ENCODE results near the gene H2BK1. TPM values are rescaled to one million over a fixed set of nuclear protein-coding genes. Genes with fewer than 3 reads are reported as not detected.

The H2BK1 gene
- total and polyA plus RNA-seq, 2 of the 13 experiments (the other 11 are each of a cell fraction or from before 2014, with no cell fraction given): not detected

DNA sequence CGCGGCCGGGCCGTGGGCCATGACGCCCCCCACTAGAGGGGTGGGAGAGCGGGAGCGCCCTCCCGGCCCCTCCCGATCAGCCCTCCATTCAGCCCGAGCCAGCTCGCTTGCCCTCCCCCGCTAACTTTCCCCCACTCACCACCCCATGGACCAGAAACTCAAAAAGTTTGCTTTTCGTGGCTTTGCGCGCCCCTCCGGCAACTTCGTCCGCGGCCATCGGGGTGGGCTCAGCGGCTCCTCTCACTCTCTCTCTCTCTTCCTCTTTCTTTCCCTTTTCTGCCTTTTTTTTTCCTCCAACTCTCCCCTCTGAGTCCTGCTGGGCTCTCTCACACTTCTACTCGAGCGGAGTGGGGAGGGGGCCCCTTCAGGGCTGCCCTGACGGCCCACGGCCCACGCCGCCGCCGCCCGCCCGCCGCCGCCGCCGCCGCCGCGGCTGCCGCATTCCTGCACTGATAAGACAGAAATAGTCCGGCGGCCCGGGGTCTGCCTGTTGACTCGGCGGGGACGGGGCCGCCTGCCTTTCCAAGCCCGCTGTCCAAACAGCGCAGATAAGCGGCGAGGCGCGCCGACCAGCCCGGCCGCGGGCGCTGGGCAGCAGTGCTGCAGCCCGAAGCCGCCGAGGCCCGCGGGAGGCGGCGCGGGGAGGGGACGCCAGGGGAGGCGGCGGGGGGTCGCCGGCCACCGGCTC is 38.2 kb upstream of the H2BK1 start, which contains the start of gene SMARCD3 (continued):
- TF ChIP-seq SRSF9 (IDR thresholded peaks at IDR 0.05; ENCODE audit: borderline replicate concordance, insufficient read depth, low read depth, low read length, poor library complexity, severe bottlenecking): no peak
- no peak for TF ChIP-seq ZNF337 (CRISPR knock-in tag; IDR thresholded peaks at IDR 0.05; ENCODE audit: borderline replicate concordance, low read depth)
- no peak for TF ChIP-seq HNRNPH1 (optimal IDR thresholded peaks at IDR 0.05; ENCODE audit: low read depth, low read length)
- TF ChIP-seq, protein P1, sequence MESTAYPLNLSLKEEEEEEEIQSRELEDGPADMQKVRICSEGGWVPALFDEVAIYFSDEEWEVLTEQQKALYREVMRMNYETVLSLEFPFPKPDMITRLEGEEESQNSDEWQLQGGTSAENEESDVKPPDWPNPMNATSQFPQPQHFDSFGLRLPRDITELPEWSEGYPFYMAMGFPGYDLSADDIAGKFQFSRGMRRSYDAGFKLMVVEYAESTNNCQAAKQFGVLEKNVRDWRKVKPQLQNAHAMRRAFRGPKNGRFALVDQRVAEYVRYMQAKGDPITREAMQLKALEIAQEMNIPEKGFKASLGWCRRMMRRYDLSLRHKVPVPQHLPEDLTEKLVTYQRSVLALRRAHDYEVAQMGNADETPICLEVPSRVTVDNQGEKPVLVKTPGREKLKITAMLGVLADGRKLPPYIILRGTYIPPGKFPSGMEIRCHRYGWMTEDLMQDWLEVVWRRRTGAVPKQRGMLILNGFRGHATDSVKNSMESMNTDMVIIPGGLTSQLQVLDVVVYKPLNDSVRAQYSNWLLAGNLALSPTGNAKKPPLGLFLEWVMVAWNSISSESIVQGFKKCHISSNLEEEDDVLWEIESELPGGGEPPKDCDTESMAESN (CRISPR knock-in tag; conservative IDR thresholded peaks at IDR 0.05): 0 out of 2 replicates have a peak, but pooled peaks have one; percentile 28
- TF ChIP-seq FUBP1 (CRISPR knock-in tag; IDR thresholded peaks at IDR 0.05; ENCODE audit: borderline replicate concordance): no peak
- TF ChIP-seq TRIM22 (IDR thresholded peaks at IDR 0.05): no peak
- no peak for TF ChIP-seq MAFG (CRISPR knock-in tag; IDR thresholded peaks at IDR 0.05)
- no peak for TF ChIP-seq ZBTB42 (CRISPR knock-in tag; IDR thresholded peaks at IDR 0.05)
- no peak for TF ChIP-seq ZNF383 (CRISPR knock-in tag; IDR thresholded peaks at IDR 0.05; ENCODE audit: borderline replicate concordance)
- TF ChIP-seq ZNF703 (CRISPR knock-in tag; IDR thresholded peaks at IDR 0.05; ENCODE audit: borderline replicate concordance): no peak
- TF ChIP-seq, protein P2, sequence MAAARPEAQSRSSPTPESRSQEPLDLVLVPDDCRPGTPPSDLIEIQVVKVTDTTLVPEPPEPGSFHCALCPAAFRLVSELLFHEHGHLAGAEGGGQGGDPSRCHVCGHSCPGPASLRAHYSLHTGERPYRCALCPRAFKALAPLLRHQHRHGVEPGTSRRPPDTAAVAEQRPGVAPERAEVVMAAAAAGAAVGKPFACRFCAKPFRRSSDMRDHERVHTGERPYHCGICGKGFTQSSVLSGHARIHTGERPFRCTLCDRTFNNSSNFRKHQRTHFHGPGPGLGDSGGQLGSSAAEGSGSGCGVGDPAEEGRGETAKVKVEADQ (CRISPR knock-in tag; IDR thresholded peaks at IDR 0.05; ENCODE audit: borderline replicate concordance): no peak
- no peak for TF ChIP-seq RXRB (CRISPR knock-in tag; IDR thresholded peaks at IDR 0.05; ENCODE audit: borderline replicate concordance)
- no peak for TF ChIP-seq NR2F6 (IDR thresholded peaks at IDR 0.05)
- TF ChIP-seq NR2F6 (CRISPR knock-in tag; IDR thresholded peaks at IDR 0.05): no peak
- no peak for TF ChIP-seq PAX8 (CRISPR knock-in tag; IDR thresholded peaks at IDR 0.05; ENCODE audit: borderline replicate concordance)
- TF ChIP-seq PCBP1 (IDR thresholded peaks at IDR 0.05; ENCODE audit: borderline replicate concordance, low read depth, low read length): no peak
- no peak for TF ChIP-seq ZFAT (CRISPR knock-in tag; conservative IDR thresholded peaks at IDR 0.05)
- TF ChIP-seq HOXA7 (CRISPR knock-in tag; IDR thresholded peaks at IDR 0.05): no peak
- TF ChIP-seq, protein P3, sequence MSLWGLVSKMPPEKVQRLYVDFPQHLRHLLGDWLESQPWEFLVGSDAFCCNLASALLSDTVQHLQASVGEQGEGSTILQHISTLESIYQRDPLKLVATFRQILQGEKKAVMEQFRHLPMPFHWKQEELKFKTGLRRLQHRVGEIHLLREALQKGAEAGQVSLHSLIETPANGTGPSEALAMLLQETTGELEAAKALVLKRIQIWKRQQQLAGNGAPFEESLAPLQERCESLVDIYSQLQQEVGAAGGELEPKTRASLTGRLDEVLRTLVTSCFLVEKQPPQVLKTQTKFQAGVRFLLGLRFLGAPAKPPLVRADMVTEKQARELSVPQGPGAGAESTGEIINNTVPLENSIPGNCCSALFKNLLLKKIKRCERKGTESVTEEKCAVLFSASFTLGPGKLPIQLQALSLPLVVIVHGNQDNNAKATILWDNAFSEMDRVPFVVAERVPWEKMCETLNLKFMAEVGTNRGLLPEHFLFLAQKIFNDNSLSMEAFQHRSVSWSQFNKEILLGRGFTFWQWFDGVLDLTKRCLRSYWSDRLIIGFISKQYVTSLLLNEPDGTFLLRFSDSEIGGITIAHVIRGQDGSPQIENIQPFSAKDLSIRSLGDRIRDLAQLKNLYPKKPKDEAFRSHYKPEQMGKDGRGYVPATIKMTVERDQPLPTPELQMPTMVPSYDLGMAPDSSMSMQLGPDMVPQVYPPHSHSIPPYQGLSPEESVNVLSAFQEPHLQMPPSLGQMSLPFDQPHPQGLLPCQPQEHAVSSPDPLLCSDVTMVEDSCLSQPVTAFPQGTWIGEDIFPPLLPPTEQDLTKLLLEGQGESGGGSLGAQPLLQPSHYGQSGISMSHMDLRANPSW (CRISPR knock-in tag; IDR thresholded peaks at IDR 0.05; ENCODE audit: borderline replicate concordance): no peak
- 0 out of 2 replicates have a peak, but pooled peaks have one; percentile 50 for TF ChIP-seq ZBTB7B (CRISPR knock-in tag; IDR thresholded peaks at IDR 0.05)
- no peak for TF ChIP-seq RBFOX2 (IDR thresholded peaks at IDR 0.05; ENCODE audit: low read depth, low read length)
